T-cell (primary cell): Measurements from ENCODE around the gene MYO16. TPM values are rescaled to one million over a fixed set of nuclear protein-coding genes. Genes with fewer than 3 reads are reported as not detected.

Experiments
- ATAC-seq, 4 experiments: fragments of 200-7000 bp in 3 of 4; fragments of 150-1000 bp in 1 of 4; cut with Tn5 transposase; replicated peaks in 1 of 4; 1 replicate in 3 of 4; 2 replicates in 1 of 4; pipeline ENCODE4 v1.10.0; 2021; ENCODE audit warnings: moderate library complexity in 3 of 4, mild to moderate bottlenecking in 2 of 4, moderate number of reproducible peaks in 1 of 4
- CTCF ChIA-PET, 2 donors: fragments of 300-600 bp; sonication (Branson Sonifier 250); formaldehyde crosslinking; loops; one replicate each; lab custom pipeline; 2022; ENCODE audit warnings: antibody characterized with exemption in 2 of 2; lab: Charles Lee
- POLR2A ChIA-PET, 2 donors: fragments of 300-600 bp; sonication (Branson Sonifier 250); formaldehyde crosslinking; loops; one replicate each; lab custom pipeline; 2022; ENCODE audit warnings: antibody characterized with exemption in 2 of 2; lab: Charles Lee
- DNase-seq, 35 experiments: peaks; one replicate each; pipeline versions ENCODE4 v3.0.0 to v3.0.0-alpha.2; 2013 to 2023
- H3K27ac ChIP-seq: one replicate; pipeline ENCODE4 v1.5.1; 2013; ENCODE audit warnings: low read length
- H3K27me3 ChIP-seq, 2 experiments: replicated peaks in 1 of 2; 1 replicate in 1 of 2; 2 replicates in 1 of 2; pipeline versions ENCODE4 v1.6.1 to v1.7.0; 2013; ENCODE audit warnings: low read length in 1 of 2, mixed read lengths in 1 of 2; ENCODE audit not compliant: control insufficient read depth in 2 of 2, insufficient read depth in 2 of 2; ENCODE audit errors: extremely low read depth in 1 of 2
- H3K36me3 ChIP-seq, 2 donors: 1 replicate in 1 of 2; 2 replicates in 1 of 2; pipeline versions ENCODE4 v1.6.1 to v1.7.0; 2013; ENCODE audit warnings: low read length in 1 of 2; ENCODE audit not compliant: control insufficient read depth in 2 of 2, insufficient read depth in 1 of 2; ENCODE audit errors: extremely low read depth in 1 of 2
- H3K4me1 ChIP-seq, 2 experiments: 1 replicate in 1 of 2; 2 replicates in 1 of 2; pipeline versions ENCODE4 v1.6.1 to v1.7.0; 2013; ENCODE audit warnings: low read length in 2 of 2, mixed read lengths in 1 of 2; ENCODE audit not compliant: insufficient read depth in 2 of 2, control insufficient read depth in 1 of 2; ENCODE audit errors: extremely low read depth in 1 of 2
- H3K4me3 ChIP-seq, 2 donors: 1 replicate in 1 of 2; 2 replicates in 1 of 2; pipeline versions ENCODE4 v1.5.1 to v1.7.0; 2013; ENCODE audit warnings: mild to moderate bottlenecking in 2 of 2, low read length in 1 of 2, moderate library complexity in 1 of 2; ENCODE audit not compliant: control insufficient read depth in 1 of 2; ENCODE audit errors: extremely low read depth in 1 of 2
- H3K9me3 ChIP-seq: 2 replicates; pipeline ENCODE4 v1.7.0; 2013
- H3K27ac Mint-ChIP-seq, 2 donors: one replicate each; pipeline ENCODE4 v1.8.0; 2020 to 2021; ENCODE audit warnings: mild to moderate bottlenecking in 2 of 2, mixed read lengths in 2 of 2
- H3K27me3 Mint-ChIP-seq, 2 donors: one replicate each; pipeline ENCODE4 v1.8.0; 2021 to 2022; ENCODE audit warnings: mixed read lengths in 2 of 2
- H3K36me3 Mint-ChIP-seq: one replicate; pipeline ENCODE4 v1.8.0; 2021; ENCODE audit warnings: mixed read lengths
- H3K4me1 Mint-ChIP-seq, 3 donors: one replicate each; pipeline ENCODE4 v1.8.0; 2020 to 2022; ENCODE audit warnings: mixed read lengths in 3 of 3, mild to moderate bottlenecking in 1 of 3
- H3K4me3 Mint-ChIP-seq, 3 donors: one replicate each; pipeline ENCODE4 v1.8.0; 2020 to 2022; ENCODE audit warnings: mild to moderate bottlenecking in 3 of 3, mixed read lengths in 3 of 3, moderate library complexity in 3 of 3
- H3K9me3 Mint-ChIP-seq, 3 donors: one replicate each; pipeline ENCODE4 v1.8.0; 2020 to 2022; ENCODE audit warnings: mixed read lengths in 3 of 3
- WGBS: methylation state at CpG from one replicate; pipeline ENCODE4 v1.1.5; 2013; ENCODE audit warnings: missing lambda C conversion rate; ENCODE audit not compliant: insufficient coverage; 5-methylcytosine and 5-hydroxymethylcytosine counted together
- total RNA-seq, 35 experiments: library from RNA in 6 of 35; stranded (reverse) in 6 of 35; fragments of 120-200 nt in 1 of 35; gene quantifications; one replicate each; pipeline versions ENCODE4 v1.2.1 to v1.2.4 and lab custom pipeline; 2013 to 2026

Gene MYO16
- total RNA-seq, 5 donors from 2014 or later (not counting 1 experiment from before 2014, with no cell fraction given) = 0.20 to 2.0 (median 1.1) TPM

DNA sequence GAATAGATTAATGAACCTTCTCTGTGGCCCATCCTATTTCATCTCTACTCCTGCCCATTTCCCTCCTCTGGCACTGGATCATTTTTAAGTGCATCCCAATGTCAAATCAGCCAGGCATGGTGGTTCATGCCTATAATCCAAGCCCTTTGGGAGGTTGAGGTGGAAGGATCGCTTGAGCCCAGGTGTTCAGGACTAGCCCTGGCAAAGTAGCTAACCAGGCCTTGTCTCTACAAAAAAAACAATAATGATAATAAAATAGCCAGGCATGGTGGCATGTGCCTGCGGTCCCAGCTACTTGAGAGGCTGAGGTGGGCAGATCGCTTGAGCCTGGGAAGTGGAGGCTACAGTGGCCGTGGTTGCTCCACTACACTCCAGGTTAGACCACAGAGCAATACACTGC, 517.0 kb downstream of the MYO16 start:
- no peaks in the 10 kb centered on the region for H3K9me3 ChIP-seq
- H3K27ac ChIP-seq = no peak overlapping the region
- WGBS = no CpG with 5 or more reads among the region's 4 CpGs
- ChIA-PET CTCF (no interaction called here), POLR2A (no interaction called here)
- H3K9me3 Mint-ChIP-seq = no peaks in the 10 kb centered on the region
- H3K4me1 Mint-ChIP-seq = no peaks in the 10 kb centered on the region
- no peak overlapping the region for H3K4me3 Mint-ChIP-seq
- no peaks in the 10 kb centered on the region for H3K4me1 ChIP-seq
- no peak for ATAC-seq
- H3K4me3 ChIP-seq = no peak overlapping the region
- H3K36me3 Mint-ChIP-seq = no peaks in the 10 kb centered on the region
- H3K27me3 Mint-ChIP-seq = peaks cover 21 to 24% of the 10 kb centered on the region in 2 donors
- H3K27ac Mint-ChIP-seq = no peak overlapping the region
- H3K36me3 ChIP-seq = no peaks in the 10 kb centered on the region
- H3K27me3 ChIP-seq = peaks cover 3 to 4% of the 10 kb centered on the region in 2 experiments
- DNase-seq = no peak

DNA sequence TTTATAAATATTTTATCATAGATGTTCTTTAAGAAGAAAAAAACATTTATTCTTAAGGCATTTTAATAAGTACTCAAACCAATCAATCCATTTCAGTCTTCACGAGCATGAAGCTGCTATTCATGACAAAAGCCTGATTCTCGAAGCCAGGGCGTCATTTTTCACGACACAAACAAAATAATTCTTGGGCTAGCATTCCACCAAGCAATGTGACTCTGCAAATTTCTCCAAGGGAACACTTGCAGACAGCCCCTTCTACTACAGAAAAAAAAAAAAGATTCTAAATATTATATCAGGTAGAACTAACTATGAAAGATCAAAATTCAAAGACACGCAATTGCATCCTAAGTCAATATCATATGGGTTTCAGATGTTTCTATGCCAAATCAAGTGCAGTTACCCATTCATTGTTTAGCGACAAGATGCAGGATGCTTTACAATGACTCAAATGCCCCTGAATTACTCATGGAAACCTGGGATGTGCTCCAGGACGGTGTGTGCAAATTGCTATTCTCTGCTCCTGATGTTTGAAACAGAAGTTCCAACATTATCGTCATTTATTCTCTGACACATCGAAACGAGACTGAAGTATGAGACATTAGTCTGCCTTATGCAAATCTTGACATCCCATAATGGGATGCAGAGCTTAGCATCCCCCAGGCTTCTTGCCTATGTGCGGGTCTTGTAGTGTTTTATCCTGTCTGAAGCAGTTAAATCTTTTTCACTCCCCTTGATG, 517.7 kb downstream of the MYO16 start:
- Mint-ChIP-seq H3K9me3 (no peaks in the 10 kb centered on the region), H3K4me3 (no peak overlapping the region), H3K36me3 (no peaks in the 10 kb centered on the region), H3K27me3 (peaks cover 15 to 18% of the 10 kb centered on the region in 2 donors), H3K4me1 (no peaks in the 10 kb centered on the region), H3K27ac (no peak overlapping the region)
- Histone ChIP-seq H3K27me3 (peaks cover 0 to 3% of the 10 kb centered on the region in 2 experiments), H3K9me3 (no peaks in the 10 kb centered on the region), H3K4me3 (no peak overlapping the region), H3K36me3 (no peaks in the 10 kb centered on the region), H3K4me1 (no peaks in the 10 kb centered on the region), H3K27ac (no peak overlapping the region)
- WGBS = 83% methylated on average over 7 of the region's 11 CpGs
- ChIA-PET CTCF (no interaction called here), POLR2A (no interaction called here)
- no peak for ATAC-seq
- DNase-seq = no peak

DNA sequence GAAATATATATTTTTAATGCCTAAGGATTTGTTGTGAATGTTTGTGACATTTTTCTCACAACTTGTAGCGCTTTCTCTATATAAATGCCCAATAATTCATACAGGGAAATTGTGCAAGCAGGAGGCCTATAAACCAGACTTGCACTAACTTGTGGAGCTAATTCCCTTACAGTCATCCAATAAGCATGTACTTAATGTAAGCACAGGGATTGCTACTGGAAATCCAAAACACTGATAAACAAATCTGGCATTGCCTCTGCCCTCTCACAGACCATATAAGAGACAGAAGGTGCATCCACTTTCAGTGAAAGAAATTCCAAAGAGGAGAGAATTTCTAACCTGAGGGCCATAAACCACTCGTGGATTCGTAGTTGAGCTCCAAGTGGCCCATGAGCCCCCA, 518.8 kb downstream of the MYO16 start:
- no peak overlapping the region for H3K4me3 Mint-ChIP-seq
- H3K27ac ChIP-seq = no peak overlapping the region
- no peaks in the 10 kb centered on the region for H3K36me3 ChIP-seq
- H3K27me3 ChIP-seq = no peaks in the 10 kb centered on the region
- ATAC-seq = no peak
- H3K4me3 ChIP-seq = no peak overlapping the region
- H3K27ac Mint-ChIP-seq = no peak overlapping the region
- no peak for DNase-seq
- ChIA-PET CTCF (no interaction called here), POLR2A (no interaction called here)
- H3K27me3 Mint-ChIP-seq = peaks cover 6 to 8% of the 10 kb centered on the region in 2 donors
- no peaks in the 10 kb centered on the region for H3K4me1 Mint-ChIP-seq
- H3K9me3 ChIP-seq = no peaks in the 10 kb centered on the region
- 77% methylated on average over 2 of the region's 3 CpGs for WGBS
- H3K9me3 Mint-ChIP-seq = no peaks in the 10 kb centered on the region
- no peaks in the 10 kb centered on the region for H3K36me3 Mint-ChIP-seq
- no peaks in the 10 kb centered on the region for H3K4me1 ChIP-seq

DNA sequence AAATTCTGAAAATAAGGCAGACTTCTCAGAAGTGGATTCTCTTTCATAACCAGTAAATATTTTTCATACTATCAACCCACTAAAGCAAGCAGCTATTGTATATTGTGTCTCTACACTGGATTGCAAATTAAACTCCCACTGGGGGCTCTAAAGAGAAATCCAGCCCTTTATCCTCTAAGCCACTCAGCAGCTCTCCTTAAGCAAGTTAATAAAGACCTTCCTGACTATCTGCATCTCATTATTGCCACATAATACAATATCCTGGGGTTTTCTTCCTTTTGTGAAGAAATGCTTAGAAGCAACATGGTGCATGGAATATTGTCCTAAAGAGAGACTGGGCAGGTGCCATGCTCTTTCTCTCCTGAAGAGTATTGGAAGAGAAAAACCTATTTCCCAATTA, 521.3 kb downstream of the MYO16 start:
- no peaks in the 10 kb centered on the region for H3K9me3 Mint-ChIP-seq
- H3K27me3 Mint-ChIP-seq = peaks cover under 1 to 14% of the 10 kb centered on the region in 2 donors
- H3K9me3 ChIP-seq = no peaks in the 10 kb centered on the region
- H3K4me3 Mint-ChIP-seq = no peak overlapping the region
- H3K4me3 ChIP-seq = no peak overlapping the region
- no peaks in the 10 kb centered on the region for H3K4me1 ChIP-seq
- POLR2A ChIA-PET = no interaction called here
- H3K27ac ChIP-seq = no peak overlapping the region
- no peak overlapping the region for H3K27ac Mint-ChIP-seq
- H3K4me1 Mint-ChIP-seq = no peaks in the 10 kb centered on the region
- DNase-seq (no peak), ATAC-seq (no peak)
- CTCF ChIA-PET = no interaction called here
- no peaks in the 10 kb centered on the region for H3K36me3 Mint-ChIP-seq
- no peaks in the 10 kb centered on the region for H3K27me3 ChIP-seq
- H3K36me3 ChIP-seq = no peaks in the 10 kb centered on the region

DNA sequence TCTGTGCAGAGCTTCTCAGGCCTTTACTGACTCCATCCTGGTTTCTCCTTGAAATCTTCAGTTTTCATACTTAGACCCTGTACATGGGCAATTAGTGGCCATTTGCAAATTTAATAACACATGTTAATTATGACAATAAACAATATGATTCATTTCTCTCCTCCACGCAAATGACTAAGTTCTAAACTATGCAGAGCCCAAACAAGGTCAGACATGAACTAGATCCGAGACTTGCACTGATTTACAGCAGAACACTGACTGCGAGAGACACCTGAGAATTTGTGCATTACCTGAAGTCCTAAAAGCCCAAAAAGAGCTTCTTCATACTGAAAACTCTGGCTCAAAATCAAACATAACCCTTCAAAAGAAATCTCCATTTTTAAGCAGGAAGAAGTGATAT, 521.8 kb downstream of the MYO16 start:
- H3K27ac Mint-ChIP-seq = no peak overlapping the region
- no peaks in the 10 kb centered on the region for H3K9me3 Mint-ChIP-seq
- H3K4me1 Mint-ChIP-seq = no peaks in the 10 kb centered on the region
- no peaks in the 10 kb centered on the region for H3K9me3 ChIP-seq
- POLR2A ChIA-PET = no interaction called here
- 86% methylated on average over 1 of the region's 3 CpGs for WGBS
- DNase-seq (no peak), ATAC-seq (no peak)
- H3K27me3 Mint-ChIP-seq = peaks cover 0 to 13% of the 10 kb centered on the region in 2 donors
- no peak overlapping the region for H3K27ac ChIP-seq
- H3K36me3 ChIP-seq = no peaks in the 10 kb centered on the region
- no peaks in the 10 kb centered on the region for H3K27me3 ChIP-seq
- CTCF ChIA-PET = interaction anchor here in 1 of 2 donors (0.8 kb wide), 1 partner anchor 10 kb away, joined by 3 read pairs; no protein-coding TSS in a partner anchor
- no peaks in the 10 kb centered on the region for H3K4me1 ChIP-seq
- H3K4me3 Mint-ChIP-seq = no peak overlapping the region
- no peaks in the 10 kb centered on the region for H3K36me3 Mint-ChIP-seq
- no peak overlapping the region for H3K4me3 ChIP-seq

DNA sequence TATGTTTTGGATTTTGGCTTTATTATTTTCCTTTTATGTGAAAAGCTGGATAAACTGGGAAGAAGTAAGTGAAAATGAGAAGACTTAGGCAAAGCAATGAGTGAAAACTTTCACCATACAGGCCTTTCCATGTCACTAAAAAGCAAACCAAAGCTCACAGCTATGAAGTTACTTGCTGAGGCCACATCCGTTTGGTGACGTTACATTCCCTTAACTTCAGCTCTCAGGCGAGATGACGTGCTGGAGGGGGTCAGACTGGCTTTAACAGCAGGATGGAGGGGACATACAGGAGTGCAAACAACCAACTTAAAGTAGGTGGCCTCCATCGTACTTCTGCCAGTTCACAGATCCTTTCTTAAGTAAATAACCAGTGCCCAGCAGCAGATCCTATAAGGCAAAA, 522.3 kb downstream of the MYO16 start:
- Histone ChIP-seq H3K27ac (no peak overlapping the region), H3K4me1 (no peaks in the 10 kb centered on the region), H3K36me3 (no peaks in the 10 kb centered on the region), H3K9me3 (no peaks in the 10 kb centered on the region), H3K4me3 (no peak overlapping the region), H3K27me3 (no peaks in the 10 kb centered on the region)
- Mint-ChIP-seq H3K27ac (no peak overlapping the region), H3K9me3 (no peaks in the 10 kb centered on the region), H3K27me3 (peaks cover 0 to 13% of the 10 kb centered on the region in 2 donors), H3K36me3 (no peaks in the 10 kb centered on the region), H3K4me3 (no peak overlapping the region), H3K4me1 (no peaks in the 10 kb centered on the region)
- DNase-seq (no peak), ATAC-seq (no peak)
- no CpG with 5 or more reads among the region's 5 CpGs for WGBS
- POLR2A ChIA-PET = no interaction called here
- CTCF ChIA-PET = interaction anchor here in 1 of 2 donors (0.6 to 0.8 kb wide), 2 partner anchors 10 kb away, joined by 3 read pairs; no protein-coding TSS in a partner anchor
